B cell (primary cell): ENCODE measurements around the gene ZC3H15.

ENCODE experiments used
- EZH2 ChIP-seq: IDR thresholded peaks from 2 replicates; pipeline ENCODE4 v1.6.1; 2012; ENCODE audit warnings: borderline replicate concordance, low read depth, mild to moderate bottlenecking, moderate library complexity, low read length; ENCODE audit not compliant: insufficient read depth, poor library complexity, severe bottlenecking
- TF ChIP-seq, protein P1 (sequence below): fragments of 200-600 bp; IDR thresholded peaks from one replicate; pipeline ENCODE4 v1.8.0; 2022; ENCODE audit warnings: antibody characterized with exemption, mild to moderate bottlenecking

DNA sequence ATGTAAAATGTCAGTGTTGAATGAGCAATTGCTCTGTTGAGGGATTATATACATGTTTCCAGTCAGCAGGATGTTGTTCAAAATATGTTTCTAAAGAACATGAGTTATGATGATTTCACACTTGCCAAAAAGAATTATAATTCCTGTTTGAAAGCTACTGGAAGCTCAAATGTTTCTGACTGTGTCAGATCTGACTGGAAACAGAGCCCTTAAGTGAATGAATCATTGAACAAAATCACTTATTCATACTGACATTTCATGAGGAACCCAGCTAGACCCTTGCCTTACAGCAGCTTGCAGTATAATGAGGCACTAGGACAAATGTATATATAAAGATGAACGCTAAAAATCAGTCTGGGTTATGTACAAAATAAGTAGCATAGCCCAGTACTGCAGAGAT, 68.4 kb downstream of the ZC3H15 start:
- TF ChIP-seq, protein P1, sequence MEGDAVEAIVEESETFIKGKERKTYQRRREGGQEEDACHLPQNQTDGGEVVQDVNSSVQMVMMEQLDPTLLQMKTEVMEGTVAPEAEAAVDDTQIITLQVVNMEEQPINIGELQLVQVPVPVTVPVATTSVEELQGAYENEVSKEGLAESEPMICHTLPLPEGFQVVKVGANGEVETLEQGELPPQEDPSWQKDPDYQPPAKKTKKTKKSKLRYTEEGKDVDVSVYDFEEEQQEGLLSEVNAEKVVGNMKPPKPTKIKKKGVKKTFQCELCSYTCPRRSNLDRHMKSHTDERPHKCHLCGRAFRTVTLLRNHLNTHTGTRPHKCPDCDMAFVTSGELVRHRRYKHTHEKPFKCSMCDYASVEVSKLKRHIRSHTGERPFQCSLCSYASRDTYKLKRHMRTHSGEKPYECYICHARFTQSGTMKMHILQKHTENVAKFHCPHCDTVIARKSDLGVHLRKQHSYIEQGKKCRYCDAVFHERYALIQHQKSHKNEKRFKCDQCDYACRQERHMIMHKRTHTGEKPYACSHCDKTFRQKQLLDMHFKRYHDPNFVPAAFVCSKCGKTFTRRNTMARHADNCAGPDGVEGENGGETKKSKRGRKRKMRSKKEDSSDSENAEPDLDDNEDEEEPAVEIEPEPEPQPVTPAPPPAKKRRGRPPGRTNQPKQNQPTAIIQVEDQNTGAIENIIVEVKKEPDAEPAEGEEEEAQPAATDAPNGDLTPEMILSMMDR = no peak
- TF ChIP-seq EZH2 = no peak
